HS-5 (cell line): ENCODE data around the gene C16orf86.
A peak's percentile ranks its signal among the peaks of the same experiment; 100 is the strongest.

Experiments used
- DNase-seq: peaks from one replicate; pipeline ENCODE4 v3.0.0-alpha.2; 2012; ENCODE audit warnings: low read depth

C16orf86 gene

GRCh38 chr16:67694611-67695010 lies 28.0 kb downstream of the C16orf86 start:
- no peak for DNase-seq

- DNase-seq, result no peak
Measured at GRCh38 chr16:67697422-67698185, 31.0 kb downstream of the C16orf86 start.

DNA sequence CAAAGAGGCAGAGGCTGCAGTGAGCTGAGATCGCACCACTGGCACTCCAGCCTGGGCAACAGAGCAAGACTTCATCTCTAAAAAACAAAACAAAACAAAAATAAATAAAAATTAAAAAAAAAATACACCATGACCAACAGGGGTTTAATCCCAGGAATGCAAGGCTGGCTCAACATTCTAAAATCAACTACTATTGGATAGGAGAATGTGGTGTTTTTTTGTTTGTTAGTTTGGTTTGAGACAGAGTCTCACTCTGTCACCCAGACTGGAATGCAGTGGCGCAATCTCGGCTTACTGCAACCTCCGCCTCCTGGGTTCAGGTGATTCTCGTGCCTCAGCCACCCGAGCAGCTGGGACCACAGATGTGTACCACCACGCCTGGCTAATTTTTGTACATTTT lies 32.7 kb downstream of the C16orf86 start:
- no peak for DNase-seq

DNA sequence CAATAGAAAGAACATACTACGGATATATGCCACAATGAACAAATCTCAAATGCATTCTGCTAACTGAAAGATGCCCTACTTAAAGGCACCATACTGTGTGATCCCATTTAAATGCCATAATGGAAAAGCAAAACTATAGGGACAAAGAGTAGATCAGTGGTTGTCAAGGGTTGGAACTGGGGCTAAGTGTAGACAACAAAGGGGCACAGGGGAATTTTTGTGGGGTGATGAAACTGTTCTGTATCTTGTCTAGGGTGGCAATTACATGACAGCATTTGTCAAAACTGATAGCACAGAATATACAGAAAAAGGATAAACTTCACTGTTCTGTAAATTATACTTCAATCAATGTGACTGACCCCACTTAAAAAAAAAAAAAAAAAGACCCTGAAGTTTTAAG lies 34.8 kb downstream of the C16orf86 start:
- DNase-seq, result no peak

DNA sequence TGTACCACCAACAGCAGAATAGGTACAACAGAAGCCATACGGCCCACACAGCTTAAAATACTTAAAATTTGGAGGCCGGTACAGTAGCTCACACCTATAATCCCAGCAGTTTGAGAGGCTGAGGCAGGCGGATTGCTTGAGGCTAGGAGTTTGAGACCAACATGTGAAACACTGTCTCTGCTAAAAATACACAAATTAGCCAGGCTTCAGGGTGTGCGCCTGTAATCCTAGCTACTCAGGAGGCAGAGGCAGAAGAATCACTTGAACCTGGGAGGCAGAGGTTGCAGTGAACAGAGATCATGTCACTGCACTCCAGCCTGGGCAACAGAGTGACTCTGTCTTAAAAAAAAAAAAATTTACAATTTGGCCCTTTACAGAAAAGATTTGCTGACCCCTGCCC lies 35.5 kb downstream of the C16orf86 start:
- DNase-seq, result no peak

- DNase-seq, result no peak
Measured at GRCh38 chr16:67703626-67704025, 37.0 kb downstream of the C16orf86 start.

- no peak for DNase-seq
Measured at GRCh38 chr16:67704110-67704509, 37.5 kb downstream of the C16orf86 start.

DNA sequence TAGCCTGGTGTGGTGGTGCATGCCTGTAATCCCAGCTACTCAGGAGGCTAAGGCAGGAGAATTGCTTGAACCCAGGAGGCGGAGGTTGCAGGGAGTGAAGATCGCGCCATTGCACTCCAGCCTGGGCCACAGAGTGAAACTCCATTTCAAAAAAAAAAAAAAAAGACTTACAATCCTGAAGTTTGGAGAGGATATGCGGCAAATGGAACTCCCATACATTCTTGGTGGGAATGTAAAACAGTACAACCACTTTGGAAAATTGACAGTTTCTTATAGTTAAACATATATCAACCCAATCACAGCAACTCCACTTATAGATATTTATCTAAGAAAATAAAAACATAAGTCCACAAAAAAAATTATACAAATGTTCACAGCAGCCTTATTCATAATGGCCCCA lies 40.6 kb downstream of the C16orf86 start:
- no peak for DNase-seq

- DNase-seq, result no peak
Measured at GRCh38 chr16:67707790-67708189, 41.2 kb downstream of the C16orf86 start.

GRCh38 chr16:67708368-67708771 lies 41.8 kb downstream of the C16orf86 start:
- DNase-seq, result peak; percentile 60

GRCh38 chr16:67709050-67709449 lies 42.4 kb downstream of the C16orf86 start:
- no peak for DNase-seq

GRCh38 chr16:67710607-67711006 lies 44.0 kb downstream of the C16orf86 start:
- DNase-seq, result no peak

GRCh38 chr16:67713647-67714273 lies 47.1 kb downstream of the C16orf86 start:
- DNase-seq, result no peak

GRCh38 chr16:67714522-67714921 lies 47.9 kb downstream of the C16orf86 start:
- DNase-seq, result no peak

- no peak for DNase-seq
Measured at GRCh38 chr16:67716097-67716496, 49.5 kb downstream of the C16orf86 start.
